ENCODE results near the gene ACOT4.
"Not testable (repeated sequence)": the region's sequence is repeated elsewhere in the genome, so short reads cannot be mapped to it uniquely, and the experiment has no call there.

- TF ChIP-seq, protein P1, sequence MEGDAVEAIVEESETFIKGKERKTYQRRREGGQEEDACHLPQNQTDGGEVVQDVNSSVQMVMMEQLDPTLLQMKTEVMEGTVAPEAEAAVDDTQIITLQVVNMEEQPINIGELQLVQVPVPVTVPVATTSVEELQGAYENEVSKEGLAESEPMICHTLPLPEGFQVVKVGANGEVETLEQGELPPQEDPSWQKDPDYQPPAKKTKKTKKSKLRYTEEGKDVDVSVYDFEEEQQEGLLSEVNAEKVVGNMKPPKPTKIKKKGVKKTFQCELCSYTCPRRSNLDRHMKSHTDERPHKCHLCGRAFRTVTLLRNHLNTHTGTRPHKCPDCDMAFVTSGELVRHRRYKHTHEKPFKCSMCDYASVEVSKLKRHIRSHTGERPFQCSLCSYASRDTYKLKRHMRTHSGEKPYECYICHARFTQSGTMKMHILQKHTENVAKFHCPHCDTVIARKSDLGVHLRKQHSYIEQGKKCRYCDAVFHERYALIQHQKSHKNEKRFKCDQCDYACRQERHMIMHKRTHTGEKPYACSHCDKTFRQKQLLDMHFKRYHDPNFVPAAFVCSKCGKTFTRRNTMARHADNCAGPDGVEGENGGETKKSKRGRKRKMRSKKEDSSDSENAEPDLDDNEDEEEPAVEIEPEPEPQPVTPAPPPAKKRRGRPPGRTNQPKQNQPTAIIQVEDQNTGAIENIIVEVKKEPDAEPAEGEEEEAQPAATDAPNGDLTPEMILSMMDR (IDR thresholded peaks at IDR 0.05): not testable (repeated sequence)
- TF ChIP-seq POLR2A (IDR thresholded peaks at IDR 0.05): not testable (repeated sequence)
Measured at GRCh38 chr14:73549097-73549496, 42.6 kb upstream of the ACOT4 start.
